ENCODE data around the gene SVEP1. TPM values are rescaled to one million over a fixed set of nuclear protein-coding genes. Genes with fewer than 3 reads are reported as not detected.
A peak's percentile ranks its signal among the peaks of the same experiment; 100 is the strongest.

Gene SVEP1
- total RNA-seq, 2 donors from 2014 or later: 12.7 to 20.0 TPM

GRCh38 chr9:110357505-110357904 is 222.0 kb downstream of the SVEP1 start:
- H3K4me3 ChIP-seq: no peak overlapping the region
- H3K36me3 ChIP-seq: no peaks in the 10 kb centered on the region
- no peak for DNase-seq (ENCODE audit: low spot score)
- H3K9me3 ChIP-seq: no peaks in the 10 kb centered on the region
- H3K4me1 ChIP-seq: no peaks in the 10 kb centered on the region
- no peak for TF ChIP-seq CTCF (IDR thresholded peaks at IDR 0.05)
- H3K27ac ChIP-seq: no peak overlapping the region
- no peaks in the 10 kb centered on the region for H3K27me3 ChIP-seq

- no peak for DNase-seq (ENCODE audit: low spot score)
- no peak overlapping the region for H3K27ac ChIP-seq
- H3K27me3 ChIP-seq: no peaks in the 10 kb centered on the region
- TF ChIP-seq CTCF (IDR thresholded peaks at IDR 0.05): no peak
- H3K4me1 ChIP-seq: no peaks in the 10 kb centered on the region
- no peaks in the 10 kb centered on the region for H3K9me3 ChIP-seq
- no peaks in the 10 kb centered on the region for H3K36me3 ChIP-seq
- no peak overlapping the region for H3K4me3 ChIP-seq
These were observed 222.7 kb downstream of the SVEP1 start for GRCh38 chr9:110356639-110357395.

GRCh38 chr9:110355911-110356310 is 223.6 kb downstream of the SVEP1 start:
- Histone ChIP-seq H3K36me3 (no peaks in the 10 kb centered on the region), H3K4me1 (no peaks in the 10 kb centered on the region)
- TF ChIP-seq CTCF (IDR thresholded peaks at IDR 0.05): no peak

GRCh38 chr9:110351009-110351467 is 228.5 kb downstream of the SVEP1 start:
- H3K4me1 ChIP-seq: no peaks in the 10 kb centered on the region
- peak overlapping the region in 1 of 2 donors; percentile 48 for H3K27ac ChIP-seq
- no peak for DNase-seq (ENCODE audit: low spot score)
- no peak overlapping the region for H3K4me3 ChIP-seq
- TF ChIP-seq CTCF (IDR thresholded peaks at IDR 0.05): no peak
- H3K27me3 ChIP-seq: no peaks in the 10 kb centered on the region
- no peaks in the 10 kb centered on the region for H3K36me3 ChIP-seq
- H3K9me3 ChIP-seq: no peaks in the 10 kb centered on the region

More at GRCh38 chr9:110355911-110356310, 223.6 kb downstream of the SVEP1 start:
- DNase-seq (ENCODE audit: low spot score): no peak
- H3K4me3 ChIP-seq: no peak overlapping the region
- no peaks in the 10 kb centered on the region for H3K27me3 ChIP-seq
- no peak overlapping the region for H3K27ac ChIP-seq
- H3K9me3 ChIP-seq: no peaks in the 10 kb centered on the region

GRCh38 chr9:110346325-110346724 is 233.2 kb downstream of the SVEP1 start:
- DNase-seq (ENCODE audit: low spot score): no peak
- no peaks in the 10 kb centered on the region for H3K27me3 ChIP-seq
- no peak for TF ChIP-seq CTCF (IDR thresholded peaks at IDR 0.05)

GRCh38 chr9:110344821-110345220 is 234.7 kb downstream of the SVEP1 start:
- no peak for TF ChIP-seq CTCF (IDR thresholded peaks at IDR 0.05)
- Histone ChIP-seq H3K36me3 (no peaks in the 10 kb centered on the region), H3K4me1 (no peaks in the 10 kb centered on the region), H3K27me3 (no peaks in the 10 kb centered on the region), H3K27ac (no peak overlapping the region), H3K4me3 (no peak overlapping the region), H3K9me3 (no peaks in the 10 kb centered on the region)
- no peak for DNase-seq (ENCODE audit: low spot score)

More at GRCh38 chr9:110346325-110346724, 233.2 kb downstream of the SVEP1 start:
- no peaks in the 10 kb centered on the region for H3K9me3 ChIP-seq
- no peaks in the 10 kb centered on the region for H3K36me3 ChIP-seq
- no peak overlapping the region for H3K4me3 ChIP-seq
- H3K4me1 ChIP-seq: no peaks in the 10 kb centered on the region
- no peak overlapping the region for H3K27ac ChIP-seq

Data from right atrium auricular region (tissue), 2 donors.